Neural progenitor cell (in vitro differentiated cells): ENCODE measurements around the gene BEGAIN.

ENCODE experiments used
- CTCF ChIP-seq: fragments of 200-600 bp; sonication (generic); IDR thresholded peaks from 2 replicates; pipeline ENCODE4 v1.5.1; 2017; ENCODE audit warnings: antibody characterized with exemption, mild to moderate bottlenecking
- EZH2 ChIP-seq: fragments of 200-600 bp; sonication (generic); IDR thresholded peaks from 2 replicates; pipeline ENCODE4 v1.6.1; 2017; ENCODE audit warnings: antibody characterized with exemption, mild to moderate bottlenecking, moderate library complexity
- EZH2phosphoT487 ChIP-seq: fragments of 200-600 bp; sonication (generic); IDR thresholded peaks from 2 replicates; pipeline ENCODE4 v1.6.1; 2017; ENCODE audit warnings: antibody characterized with exemption

- TF ChIP-seq EZH2 (no peak), CTCF (no peak), EZH2phosphoT487 (no peak)
Observed at GRCh38 chr14:100528962-100529560, 58.2 kb downstream of the BEGAIN start.
